Thymus (tissue), 11 donors: Measurements from ENCODE around the gene PRKCA. TPM values are rescaled to one million over a fixed set of nuclear protein-coding genes. Genes with fewer than 3 reads are reported as not detected.

Experiments used
- DNase-seq, 9 donors: peaks; one replicate each; pipeline ENCODE4 v3.0.0-alpha.2; 2013; ENCODE audit warnings: low spot score in 9 of 9, low read depth in 6 of 9, missing footprints in 1 of 9
- H3K27ac ChIP-seq, 2 donors: one replicate each; pipeline ENCODE4 v1.5.1; 2013; ENCODE audit warnings: control low read depth in 1 of 2, low read depth in 1 of 2, low read length in 1 of 2, mild to moderate bottlenecking in 1 of 2, moderate library complexity in 1 of 2
- H3K27me3 ChIP-seq, 2 donors: one replicate each; pipeline ENCODE4 v1.5.1; 2013; ENCODE audit warnings: low read length in 1 of 2; ENCODE audit not compliant: control insufficient read depth in 2 of 2, insufficient read depth in 1 of 2
- H3K36me3 ChIP-seq, 2 donors: one replicate each; pipeline ENCODE4 v1.5.1; 2013; ENCODE audit warnings: low read length in 1 of 2, mild to moderate bottlenecking in 1 of 2, moderate library complexity in 1 of 2; ENCODE audit not compliant: control insufficient read depth in 2 of 2, insufficient read depth in 2 of 2
- H3K4me1 ChIP-seq, 2 donors: one replicate each; pipeline ENCODE4 v1.5.1; 2013; ENCODE audit warnings: low read length in 2 of 2; ENCODE audit not compliant: control insufficient read depth in 2 of 2, insufficient read depth in 2 of 2
- H3K4me3 ChIP-seq, 2 donors: one replicate each; pipeline ENCODE4 v1.5.1; 2013; ENCODE audit warnings: low read length in 2 of 2, control low read depth in 1 of 2, mild to moderate bottlenecking in 1 of 2
- H3K9me3 ChIP-seq, 2 donors: one replicate each; pipeline ENCODE4 v1.5.1; 2013; ENCODE audit warnings: low read length in 1 of 2, mild to moderate bottlenecking in 1 of 2; ENCODE audit not compliant: control insufficient read depth in 2 of 2, insufficient read depth in 1 of 2
- WGBS: extraction: QIAGEN DNeasy Blood & Tissue Kit; methylation state at CpG from one replicate; pipeline ENCODE4 v1.1.7; 2013; 5-methylcytosine and 5-hydroxymethylcytosine counted together
- polyA plus RNA-seq: library from polyadenylated mRNA; stranded (reverse); fragments of 200-250 nt; gene quantifications from one replicate; pipeline ENCODE4 v1.2.3, GENCODE V29; 2013
- total RNA-seq: library from RNA; stranded (reverse); fragments of 120-200 nt; gene quantifications from one replicate; pipeline ENCODE4 v1.2.4, GENCODE V29; 2013
- donor health status: healthy.

Gene PRKCA
- total and polyA plus RNA-seq, 2 donors, result 2.7 to 3.2 TPM

- H3K36me3 ChIP-seq, result no peaks in the 10 kb centered on the region
- WGBS, result 78% methylated on average over 4 of the region's 4 CpGs
Observed at GRCh38 chr17:66573078-66573477, 270.7 kb downstream of the PRKCA start.

GRCh38 chr17:66574123-66574522, 271.7 kb downstream of the PRKCA start:
- no peaks in the 10 kb centered on the region for H3K27me3 ChIP-seq
- 94% methylated on average over 4 of the region's 4 CpGs for WGBS
- H3K36me3 ChIP-seq, result no peaks in the 10 kb centered on the region
- H3K4me3 ChIP-seq, result no peak overlapping the region
- peaks cover 0 to 5% of the 10 kb centered on the region in 2 donors for H3K4me1 ChIP-seq
- H3K27ac ChIP-seq, result no peak overlapping the region
- H3K9me3 ChIP-seq, result no peaks in the 10 kb centered on the region
- no peak for DNase-seq

More at GRCh38 chr17:66573078-66573477, 270.7 kb downstream of the PRKCA start:
- no peaks in the 10 kb centered on the region for H3K9me3 ChIP-seq
- no peak for DNase-seq
- no peak overlapping the region for H3K27ac ChIP-seq
- no peaks in the 10 kb centered on the region for H3K27me3 ChIP-seq
- no peak overlapping the region for H3K4me3 ChIP-seq
- H3K4me1 ChIP-seq, result peaks cover 0 to 5% of the 10 kb centered on the region in 2 donors

DNA sequence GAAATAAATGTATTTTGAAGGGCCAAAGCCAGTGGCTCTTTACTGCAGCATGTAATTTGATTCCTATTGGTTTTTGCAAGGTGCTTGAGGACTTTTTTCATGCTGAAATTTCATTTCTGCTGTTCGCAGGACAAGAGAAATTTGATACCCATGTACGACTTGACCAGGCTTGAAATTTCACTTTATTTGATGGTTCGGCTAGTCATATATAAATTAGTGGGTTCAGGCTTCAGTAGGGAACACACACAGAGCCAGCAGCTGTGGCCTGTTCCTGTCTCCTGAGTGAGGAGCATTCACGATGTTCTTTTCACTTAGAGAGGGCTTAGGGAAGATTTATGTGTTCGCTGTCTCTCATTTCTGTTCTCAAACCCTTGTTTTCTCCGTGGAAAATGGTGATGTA, 274.1 kb downstream of the PRKCA start:
- 85% methylated on average over 6 of the region's 6 CpGs for whole genome bisulfite sequencing
- Histone ChIP-seq H3K4me3 (no peak overlapping the region), H3K27me3 (no peaks in the 10 kb centered on the region), H3K27ac (no peak overlapping the region), H3K9me3 (no peaks in the 10 kb centered on the region), H3K4me1 (peaks cover 0 to 5% of the 10 kb centered on the region in 2 donors), H3K36me3 (no peaks in the 10 kb centered on the region)
- no peak for DNase-seq

GRCh38 chr17:66577041-66577440, 274.6 kb downstream of the PRKCA start:
- H3K9me3 ChIP-seq, result no peaks in the 10 kb centered on the region
- no peak overlapping the region for H3K4me3 ChIP-seq
- H3K4me1 ChIP-seq, result peaks cover 0 to 5% of the 10 kb centered on the region in 2 donors
- WGBS, result 98% methylated on average over 8 of the region's 8 CpGs
- H3K36me3 ChIP-seq, result no peaks in the 10 kb centered on the region
- H3K27ac ChIP-seq, result no peak overlapping the region
- no peaks in the 10 kb centered on the region for H3K27me3 ChIP-seq
- DNase-seq, result no peak

DNA sequence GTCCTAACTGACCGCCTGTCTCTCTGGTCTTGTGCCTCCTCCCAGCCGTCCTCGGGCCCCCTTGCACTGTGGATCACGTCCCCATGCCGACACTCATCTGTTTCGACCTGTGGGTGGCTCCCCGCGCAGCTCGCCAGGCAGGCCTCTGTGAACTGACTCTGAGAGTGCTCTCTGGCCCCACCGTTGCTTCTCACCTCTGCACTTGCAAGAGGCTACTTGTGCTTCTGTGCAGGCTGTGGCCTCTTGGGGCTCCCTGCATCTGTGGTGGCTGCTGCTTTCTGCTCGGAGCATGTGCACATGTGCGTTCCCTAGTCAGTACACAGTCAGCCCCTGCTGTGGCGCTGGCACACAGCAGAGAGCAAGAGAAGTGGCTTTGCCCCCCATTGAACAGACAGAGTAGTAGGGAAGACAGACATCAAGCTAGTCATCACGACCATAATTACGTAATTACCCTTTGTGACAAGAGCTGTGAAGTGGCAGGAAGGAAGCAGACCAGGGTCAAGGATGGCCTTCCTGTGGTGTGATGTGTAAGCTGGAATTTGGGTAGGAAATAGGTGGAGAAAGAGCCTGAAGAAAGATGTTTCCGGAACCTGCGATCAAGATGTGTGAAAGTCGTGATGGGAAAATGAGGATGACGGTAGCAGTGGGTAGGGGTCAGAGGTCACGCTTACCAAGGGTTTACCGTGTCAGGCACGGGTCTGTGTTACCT, 276.5 kb downstream of the PRKCA start:
- WGBS, result 92% methylated on average over 22 of the region's 22 CpGs
- Histone ChIP-seq H3K9me3 (no peaks in the 10 kb centered on the region), H3K4me1 (peaks cover 0 to 5% of the 10 kb centered on the region in 2 donors), H3K27me3 (no peaks in the 10 kb centered on the region), H3K27ac (no peak overlapping the region), H3K4me3 (no peak overlapping the region), H3K36me3 (no peaks in the 10 kb centered on the region)
- no peak for DNase-seq

GRCh38 chr17:66579556-66579955, 277.1 kb downstream of the PRKCA start:
- H3K36me3 ChIP-seq, result no peaks in the 10 kb centered on the region
- peaks cover 0 to 5% of the 10 kb centered on the region in 2 donors for H3K4me1 ChIP-seq
- no peak overlapping the region for H3K4me3 ChIP-seq
- no peaks in the 10 kb centered on the region for H3K9me3 ChIP-seq
- DNase-seq, result no peak
- 90% methylated on average over 4 of the region's 4 CpGs for WGBS
- no peaks in the 10 kb centered on the region for H3K27me3 ChIP-seq
- no peak overlapping the region for H3K27ac ChIP-seq

- H3K4me3 ChIP-seq, result no peak overlapping the region
- no peaks in the 10 kb centered on the region for H3K36me3 ChIP-seq
- peaks cover 0 to 5% of the 10 kb centered on the region in 2 donors for H3K4me1 ChIP-seq
- no peaks in the 10 kb centered on the region for H3K9me3 ChIP-seq
- 88% methylated on average over 15 of the region's 15 CpGs for WGBS
- H3K27ac ChIP-seq, result no peak overlapping the region
- H3K27me3 ChIP-seq, result no peaks in the 10 kb centered on the region
- no peak for DNase-seq
Observed at GRCh38 chr17:66580184-66580955, 278.0 kb downstream of the PRKCA start.

GRCh38 chr17:66580956-66581391, 278.6 kb downstream of the PRKCA start:
- Histone ChIP-seq H3K27me3 (no peaks in the 10 kb centered on the region), H3K4me1 (peaks cover 0 to 5% of the 10 kb centered on the region in 2 donors), H3K4me3 (no peak overlapping the region), H3K9me3 (no peaks in the 10 kb centered on the region), H3K27ac (no peak overlapping the region), H3K36me3 (no peaks in the 10 kb centered on the region)
- 80% methylated on average over 3 of the region's 3 CpGs for WGBS
- no peak for DNase-seq

DNA sequence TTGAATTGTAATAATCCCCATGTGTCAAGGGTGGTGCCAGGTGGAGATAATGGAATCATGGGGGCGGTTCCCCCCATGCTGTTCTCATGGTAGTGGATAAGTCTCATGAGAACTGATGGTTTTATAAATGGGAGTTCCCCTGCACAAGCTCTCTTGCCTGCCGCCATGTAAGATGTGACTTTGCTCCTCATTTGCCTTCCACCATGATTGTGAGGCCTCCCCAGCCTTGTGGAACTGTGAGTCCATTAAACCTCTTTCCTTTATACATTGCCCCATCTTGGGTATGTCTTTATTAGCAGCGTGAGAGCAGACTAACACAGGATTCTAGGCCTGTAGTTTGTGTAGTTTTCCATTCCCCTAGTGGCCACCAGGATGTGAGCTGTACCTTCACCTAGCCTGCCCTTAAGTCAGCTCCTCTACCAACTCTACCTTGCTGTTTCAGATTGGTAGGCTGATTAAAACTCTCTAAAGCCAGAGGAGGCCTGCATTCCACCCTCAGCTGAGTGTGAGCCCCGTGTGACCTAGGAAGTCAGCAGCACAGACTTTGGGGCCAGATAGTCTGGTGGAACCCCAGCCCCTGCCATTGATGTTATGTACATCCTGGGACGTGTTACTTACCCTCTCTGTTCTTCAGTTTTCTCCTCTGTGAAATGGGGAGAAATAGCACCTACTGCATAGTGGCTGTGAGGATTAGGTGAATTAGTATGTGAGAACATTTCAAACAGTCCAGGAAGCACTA, 280.1 kb downstream of the PRKCA start:
- no peak overlapping the region for H3K4me3 ChIP-seq
- H3K36me3 ChIP-seq, result no peaks in the 10 kb centered on the region
- H3K4me1 ChIP-seq, result no peaks in the 10 kb centered on the region
- no peaks in the 10 kb centered on the region for H3K27me3 ChIP-seq
- no peak for DNase-seq
- H3K27ac ChIP-seq, result no peak overlapping the region
- no peaks in the 10 kb centered on the region for H3K9me3 ChIP-seq
- 93% methylated on average over 5 of the region's 5 CpGs for WGBS
